ENCODE data around the gene CD200R1L.

CD200R1L gene

GRCh38 chr3:112817797-112818196 lies 28.9 kb downstream of the CD200R1L start:
- DNase-seq = no peak

- DNase-seq = no peak
Observed at GRCh38 chr3:112817271-112817670, 29.4 kb downstream of the CD200R1L start.

GRCh38 chr3:112815981-112816380 lies 30.7 kb downstream of the CD200R1L start:
- no peak for DNase-seq

GRCh38 chr3:112814266-112814665 lies 32.4 kb downstream of the CD200R1L start:
- no peak for DNase-seq

- DNase-seq = no peak
Observed at GRCh38 chr3:112813723-112814171, 32.9 kb downstream of the CD200R1L start.

- DNase-seq = no peak
Observed at GRCh38 chr3:112813016-112813415, 33.6 kb downstream of the CD200R1L start.

- DNase-seq = no peak
Observed at GRCh38 chr3:112811917-112812660, 34.6 kb downstream of the CD200R1L start.

GRCh38 chr3:112811131-112811884 lies 35.4 kb downstream of the CD200R1L start:
- DNase-seq = no peak

- no peak for DNase-seq
Observed at GRCh38 chr3:112810561-112810960, 36.1 kb downstream of the CD200R1L start.

- DNase-seq = no peak
Observed at GRCh38 chr3:112808136-112808535, 38.5 kb downstream of the CD200R1L start.

GRCh38 chr3:112807685-112808084 lies 39.0 kb downstream of the CD200R1L start:
- DNase-seq = no peak

- DNase-seq = no peak
Observed at GRCh38 chr3:112806903-112807302, 39.8 kb downstream of the CD200R1L start.

GRCh38 chr3:112805126-112805525 lies 41.5 kb downstream of the CD200R1L start:
- no peak for DNase-seq

GRCh38 chr3:112804021-112804420 lies 42.6 kb downstream of the CD200R1L start:
- no peak for DNase-seq

GRCh38 chr3:112803467-112803866 lies 43.2 kb downstream of the CD200R1L start:
- no peak for DNase-seq

GRCh38 chr3:112802338-112802737 lies 44.3 kb downstream of the CD200R1L start:
- no peak for DNase-seq

- no peak for DNase-seq
Observed at GRCh38 chr3:112799946-112800345, 46.7 kb downstream of the CD200R1L start.

- DNase-seq = no peak
Observed at GRCh38 chr3:112794622-112795172, 52.0 kb downstream of the CD200R1L start.

GRCh38 chr3:112793326-112794081 lies 53.2 kb downstream of the CD200R1L start:
- DNase-seq = no peak

- no peak for DNase-seq
Observed at GRCh38 chr3:112791736-112792135, 54.9 kb downstream of the CD200R1L start.

- no peak for DNase-seq
Observed at GRCh38 chr3:112789787-112790186, 56.9 kb downstream of the CD200R1L start.

GRCh38 chr3:112786881-112787579 lies 59.6 kb downstream of the CD200R1L start:
- no peak for DNase-seq

All from activated CD4-positive, alpha-beta T cell treated with anti-CD3 and anti-CD28 coated beads for 48 hours (primary cell).